ENCODE results near the gene CCL3.

CCL3 gene

GRCh38 chr17:36135465-36135864, 45.5 kb upstream of the CCL3 start:
- TF ChIP-seq ZBTB20 (tag by site-specific recombination; IDR thresholded peaks at IDR 0.05) (no peak), ZNF140 (tag by site-specific recombination; IDR thresholded peaks at IDR 0.05) (no peak), ZNF223 (tag by site-specific recombination; IDR thresholded peaks at IDR 0.05) (no peak), FEZF1 (tag by site-specific recombination; IDR thresholded peaks at IDR 0.05) (no peak), ZNF623 (tag by site-specific recombination; IDR thresholded peaks at IDR 0.05) (no peak), PRDM4 (tag by site-specific recombination; IDR thresholded peaks at IDR 0.05) (no peak), ZNF175 (tag by site-specific recombination; IDR thresholded peaks at IDR 0.05) (no peak), ZNF549 (tag by site-specific recombination; IDR thresholded peaks at IDR 0.05) (no peak), ZNF18 (tag by site-specific recombination; IDR thresholded peaks at IDR 0.05) (no peak)
- H3K9me3 ChIP-seq (ENCODE audit: control insufficient read depth, insufficient read depth, low read depth, low read length) = no peaks in the 10 kb centered on the region; the same call in 1 of the 2 replicates
- POLR2A ChIA-PET = no interaction called here
- H3K4me1 ChIP-seq (ENCODE audit: control insufficient read depth, insufficient read depth, low read length) = peaks cover 9% of the 10 kb centered on the region
- H3K4me3 ChIP-seq (ENCODE audit: low read depth, low read length) = no peak overlapping the region
- CTCF ChIA-PET = interaction anchor here (0.6 to 16.2 kb wide), 3 partner anchors 10 to 141 kb away, joined by 3 to 319 read pairs (median 5); no protein-coding TSS in a partner anchor
- no peaks in the 10 kb centered on the region for H3K36me3 ChIP-seq (ENCODE audit: control insufficient read depth in 2 of 2, insufficient read depth in 1 of 2, low read length in 2 of 2)
- H3K27ac ChIP-seq (ENCODE audit: extremely low read depth, low read depth, low read length) = no peak overlapping the region

- peak; percentile 64 for TF ChIP-seq PRDM6 (tag by site-specific recombination; IDR thresholded peaks at IDR 0.05)
- TF ChIP-seq SETDB1 (IDR thresholded peaks at IDR 0.05; ENCODE audit: insufficient read length, low read length) = peak; percentile 58
- peak; percentile 22; the same call in 1 of the 2 replicates for TF ChIP-seq ZBTB21 (tag by site-specific recombination; IDR thresholded peaks at IDR 0.05)
- TF ChIP-seq BCL11B (tag by site-specific recombination; IDR thresholded peaks at IDR 0.05; ENCODE audit: low read depth) = no peak
- TF ChIP-seq ZNF660 (tag by site-specific recombination; IDR thresholded peaks at IDR 0.05) = peak; percentile 100
- no peak for TF ChIP-seq ZBTB1 (tag by site-specific recombination; IDR thresholded peaks at IDR 0.05)
- TF ChIP-seq ZNF513 (tag by site-specific recombination; IDR thresholded peaks at IDR 0.05) = peak; percentile 52; the same call in 1 of the 2 replicates
- peak; percentile 98 for TF ChIP-seq TRIM28 (IDR thresholded peaks at IDR 0.05; ENCODE audit: borderline replicate concordance, low read length)
- TF ChIP-seq FEZF1 (tag by site-specific recombination; IDR thresholded peaks at IDR 0.05) = peak; percentile 97
- TF ChIP-seq ZBTB17 (tag by site-specific recombination; IDR thresholded peaks at IDR 0.05) = peak; percentile 72
- TF ChIP-seq YY1 (tag by site-specific recombination; IDR thresholded peaks at IDR 0.05) = no peak
- TF ChIP-seq ZNF350 (tag by site-specific recombination; IDR thresholded peaks at IDR 0.05) = peak; percentile 37; the same call in 1 of the 2 replicates
- ChIA-PET POLR2A (interaction anchor here (0.6 to 1.3 kb wide), 3 partner anchors 9 to 325 kb away, joined by 3 to 5 read pairs (median 4); partner anchors contain the start of gene TAF15), CTCF (interaction anchor here (1.1 to 16.2 kb wide), 4 partner anchors 12 to 164 kb away, joined by 3 to 319 read pairs (median 10); no protein-coding TSS in a partner anchor)
- Histone ChIP-seq H3K9me3 (ENCODE audit: control insufficient read depth, insufficient read depth, low read depth, low read length) (no peaks in the 10 kb centered on the region), H3K36me3 (ENCODE audit: control insufficient read depth in 2 of 2, insufficient read depth in 1 of 2, low read length in 2 of 2) (no peaks in the 10 kb centered on the region), H3K4me1 (ENCODE audit: control insufficient read depth, insufficient read depth, low read length) (peaks cover 9% of the 10 kb centered on the region), H3K4me3 (ENCODE audit: low read depth, low read length) (no peak overlapping the region), H3K27ac (ENCODE audit: extremely low read depth, low read depth, low read length) (no peak overlapping the region)
These were observed 43.8 kb upstream of the CCL3 start for GRCh38 chr17:36133602-36134236.

Data from HEK293 (cell line).